UCSD-AML1 (cell line): ENCODE measurements around the gene TEX19.

Experiments used
- DNase-seq: peaks from one replicate; lab custom pipeline; 2025; ENCODE audit not compliant: unreplicated experiment; lab: John Stamatoyannopoulos, UW

Gene TEX19

GRCh38 chr17:82388223-82388921 is 29.3 kb downstream of the TEX19 start:
- DNase-seq: no peak

DNA sequence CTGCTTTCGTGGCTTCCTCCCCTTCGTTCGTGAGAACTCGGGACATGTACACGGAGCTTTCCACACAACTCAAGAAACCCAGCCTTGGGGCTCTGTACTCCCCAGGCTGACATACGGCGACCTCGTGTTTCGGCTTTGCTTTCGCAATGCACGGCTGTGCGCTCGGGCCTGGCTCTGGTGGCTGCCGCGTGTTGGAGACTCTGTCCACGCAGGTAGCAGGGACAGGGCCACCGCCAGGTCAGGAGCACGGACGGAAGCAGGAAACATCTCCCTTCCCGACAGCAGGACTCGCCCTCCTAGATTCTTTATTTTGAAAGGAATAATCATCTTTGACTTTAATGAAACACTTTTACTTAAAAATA is 29.9 kb downstream of the TEX19 start:
- DNase-seq: no peak

GRCh38 chr17:82389379-82389778 is 30.3 kb downstream of the TEX19 start:
- no peak for DNase-seq

DNA sequence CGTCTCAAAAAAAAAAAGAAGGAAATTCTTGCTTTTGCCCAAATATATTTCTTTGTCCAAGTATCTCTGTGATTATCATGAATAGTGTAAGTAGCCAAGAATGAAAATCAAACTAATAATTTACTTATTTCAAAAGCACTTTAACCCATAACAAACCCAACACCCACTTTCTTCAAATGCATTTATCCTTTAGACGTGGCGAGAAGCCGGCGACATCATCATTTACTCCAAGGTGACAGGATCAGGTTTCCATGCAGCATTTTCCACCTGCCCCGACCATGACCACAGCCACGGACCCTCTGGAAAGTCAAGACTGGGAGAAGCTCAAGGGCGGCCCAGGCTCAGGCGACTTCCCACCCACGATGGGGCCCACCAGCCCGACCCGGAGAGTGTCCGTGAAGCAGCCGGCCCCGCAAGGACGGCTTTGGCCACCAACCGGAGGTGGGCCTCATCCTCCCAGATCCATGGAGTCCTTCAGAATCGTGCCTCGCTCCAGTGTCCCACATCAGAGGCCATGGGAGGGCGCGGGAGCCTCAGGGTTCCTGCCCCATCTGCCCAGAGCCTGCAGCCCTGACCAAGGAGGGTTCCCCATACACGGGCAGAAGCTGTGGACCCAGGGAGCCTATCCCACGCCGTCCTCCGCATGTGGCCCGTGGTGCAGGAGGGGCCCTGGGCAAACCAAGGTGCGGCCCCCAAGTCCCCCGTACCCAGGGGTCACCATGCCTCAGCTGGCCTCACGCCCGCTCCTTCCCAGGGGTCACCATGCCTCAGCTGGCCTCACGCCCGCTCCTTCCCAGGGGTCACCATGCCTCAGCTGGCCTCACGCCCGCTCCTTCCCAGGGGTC is 31.2 kb downstream of the TEX19 start:
- no peak for DNase-seq

DNA sequence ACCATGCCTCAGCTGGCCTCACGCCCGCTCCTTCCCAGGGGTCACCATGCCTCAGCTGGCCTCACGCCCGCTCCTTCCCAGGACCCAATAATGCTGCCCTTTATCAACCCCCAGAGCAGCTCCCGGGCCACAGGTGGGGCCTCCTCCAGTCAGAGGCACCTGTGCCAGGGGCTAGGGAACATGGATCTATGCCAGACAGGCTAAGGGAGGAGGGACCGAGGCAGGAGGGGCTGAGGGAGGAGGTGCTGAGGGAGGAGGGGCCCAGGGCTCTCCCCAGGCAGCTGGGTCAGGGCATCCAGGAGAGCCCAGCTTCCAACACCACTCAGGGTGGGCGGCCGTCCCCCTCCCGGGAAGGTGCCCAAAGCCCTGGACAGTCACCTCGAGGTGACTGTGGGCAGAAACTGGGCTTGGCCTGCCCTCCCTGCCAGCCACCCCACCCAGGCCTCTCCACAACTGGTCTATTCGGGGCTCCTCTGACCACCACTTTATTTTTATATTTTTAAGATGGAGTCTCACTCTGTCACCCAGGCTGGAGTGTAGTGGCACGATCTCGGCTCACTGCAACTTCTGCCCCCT is 31.9 kb downstream of the TEX19 start:
- DNase-seq: no peak

- no peak for DNase-seq
Observed at GRCh38 chr17:82391496-82392066, 32.5 kb downstream of the TEX19 start.

GRCh38 chr17:82392209-82392920 is 33.3 kb downstream of the TEX19 start:
- no peak for DNase-seq

GRCh38 chr17:82392941-82393340 is 33.9 kb downstream of the TEX19 start:
- no peak for DNase-seq

DNA sequence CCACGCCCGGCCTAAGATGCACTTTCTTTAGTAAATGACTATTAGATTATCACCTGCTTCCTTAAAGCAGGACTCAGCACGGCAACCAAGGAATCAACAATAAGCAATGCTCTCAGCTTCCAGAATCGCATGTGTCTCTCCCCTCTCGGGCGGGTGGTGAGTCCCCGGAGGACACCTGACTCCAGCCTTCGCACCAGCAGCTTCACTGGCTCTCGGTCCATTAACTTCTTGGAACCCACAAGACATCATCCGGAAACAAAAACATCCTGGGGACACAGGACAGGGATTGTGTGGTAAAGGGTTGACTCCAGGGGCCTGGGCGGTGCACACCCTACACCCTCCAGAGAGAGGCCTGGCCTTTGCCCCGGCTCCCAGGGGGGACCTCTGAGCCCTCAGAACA is 35.2 kb downstream of the TEX19 start:
- DNase-seq: no peak

GRCh38 chr17:82396601-82397435 is 37.8 kb downstream of the TEX19 start:
- DNase-seq: no peak

- no peak for DNase-seq
Observed at GRCh38 chr17:82397449-82398335, 38.6 kb downstream of the TEX19 start.

DNA sequence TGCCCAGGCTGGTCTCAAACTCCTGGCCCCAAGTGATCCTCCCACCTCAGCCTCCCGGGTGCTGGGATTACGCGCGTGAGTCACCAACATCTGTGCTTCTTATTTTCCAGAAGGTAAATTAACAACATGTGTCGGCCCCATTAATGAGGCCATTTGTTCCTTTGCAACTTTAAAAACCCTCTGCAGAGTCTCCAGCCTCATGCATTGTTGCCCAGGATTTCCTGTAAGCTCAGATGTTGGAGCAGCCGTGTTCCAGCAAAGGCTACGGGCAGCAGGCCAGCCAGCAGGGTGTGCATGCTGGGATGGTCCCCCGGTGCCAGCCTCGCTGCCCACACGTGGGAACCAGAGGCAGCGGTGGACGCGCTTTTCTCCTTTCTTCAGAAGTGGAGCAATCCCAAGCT is 40.0 kb downstream of the TEX19 start:
- no peak for DNase-seq

GRCh38 chr17:82399601-82400101 is 40.6 kb downstream of the TEX19 start:
- DNase-seq: no peak

DNA sequence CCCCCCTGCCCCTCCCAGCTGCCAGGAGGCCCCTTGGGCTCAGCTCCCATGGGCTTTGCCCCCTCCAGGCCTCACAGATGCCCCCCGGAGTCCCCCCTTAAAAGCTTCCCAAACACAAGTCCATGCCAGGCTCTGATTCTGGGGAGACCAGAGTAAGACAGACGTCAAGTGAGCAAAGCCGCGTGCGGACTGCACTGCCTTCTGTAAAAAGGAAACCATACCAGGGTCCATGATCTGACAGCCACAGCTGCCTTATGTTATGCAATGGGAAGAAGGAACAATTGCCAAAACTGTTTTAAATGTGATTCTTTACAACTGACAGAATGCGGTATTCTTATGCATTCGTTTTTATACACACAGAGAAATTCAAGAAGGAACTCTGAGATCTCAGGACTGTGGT is 41.2 kb downstream of the TEX19 start:
- DNase-seq: no peak

- peak; percentile 82 for DNase-seq
Observed at GRCh38 chr17:82400830-82401229, 41.8 kb downstream of the TEX19 start.

DNA sequence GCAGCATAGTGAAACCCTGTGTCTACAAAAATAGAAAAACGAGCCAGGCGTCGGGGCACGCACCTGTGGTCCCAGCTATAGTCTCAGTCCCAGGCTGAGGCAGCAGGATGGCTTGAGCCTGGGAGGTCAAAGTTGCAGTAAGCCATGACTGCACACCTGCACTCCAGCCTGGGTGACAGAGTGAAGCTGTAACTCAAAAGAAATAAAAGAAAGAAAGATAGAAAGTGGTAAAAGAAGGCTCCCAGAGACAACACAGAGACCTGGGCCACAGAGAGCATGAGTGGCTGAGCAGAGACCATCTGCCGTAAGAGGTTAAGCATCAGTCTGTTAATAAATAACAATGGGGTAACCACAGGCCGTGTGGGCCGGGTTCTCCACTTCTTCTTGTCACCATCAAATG is 43.8 kb downstream of the TEX19 start:
- no peak for DNase-seq

GRCh38 chr17:82403662-82404660 is 44.9 kb downstream of the TEX19 start:
- DNase-seq: no peak

GRCh38 chr17:82405051-82405450 is 46.0 kb downstream of the TEX19 start:
- DNase-seq: no peak
